GM23338 (cell line): ENCODE data around the gene UBAC2. TPM values are rescaled to one million over a fixed set of nuclear protein-coding genes. Genes with fewer than 3 reads are reported as not detected.

Experiments used
- ATAC-seq: fragments of 200-7000 bp; cut with Tn5 transposase; 3 replicates; pipeline ENCODE4 v1.9.1; 2020
- DNase-seq: peaks from one replicate; pipeline ENCODE4 v3.0.0-alpha.2; 2015; ENCODE audit warnings: low spot score
- H2AFZ ChIP-seq: fragments of 200-600 bp; sonication (generic); 2 replicates; pipeline ENCODE4 v1.8.0; 2016; ENCODE audit warnings: antibody characterized with exemption, mild to moderate bottlenecking, moderate library complexity
- H3F3A ChIP-seq: fragments of 200-600 bp; sonication (generic); replicated peaks from 2 replicates; pipeline ENCODE4 v1.8.0; 2017; ENCODE audit warnings: antibody characterized with exemption, mixed run types, low read depth
- H3K27ac ChIP-seq: fragments of 200-600 bp; sonication (generic); 2 replicates; pipeline ENCODE4 v1.6.1; 2016; ENCODE audit warnings: low read depth
- H3K27me3 ChIP-seq: fragments of 200-600 bp; sonication (generic); 2 replicates; pipeline ENCODE4 v1.8.0; 2016; ENCODE audit warnings: mild to moderate bottlenecking, mixed run types, moderate library complexity; ENCODE audit not compliant: insufficient read depth
- H3K36me3 ChIP-seq: fragments of 200-600 bp; sonication (generic); 2 replicates; pipeline ENCODE4 v1.8.0; 2016; ENCODE audit warnings: mild to moderate bottlenecking; ENCODE audit not compliant: insufficient read depth
- H3K4me1 ChIP-seq: fragments of 200-600 bp; sonication (generic); 2 replicates; pipeline ENCODE4 v1.8.0; 2016; ENCODE audit warnings: mild to moderate bottlenecking, moderate library complexity; ENCODE audit not compliant: insufficient read depth
- H3K4me2 ChIP-seq: fragments of 200-600 bp; sonication (generic); 2 replicates; pipeline ENCODE4 v1.7.1; 2017; ENCODE audit warnings: mixed run types
- H3K4me3 ChIP-seq: fragments of 200-600 bp; sonication (generic); 2 replicates; pipeline ENCODE4 v1.6.1; 2016; ENCODE audit warnings: mixed run types
- H3K79me2 ChIP-seq: fragments of 200-600 bp; sonication (generic); replicated peaks from 2 replicates; pipeline ENCODE4 v1.8.0; 2017; ENCODE audit warnings: mild to moderate bottlenecking; ENCODE audit not compliant: insufficient read depth
- H3K9me2 ChIP-seq: fragments of 200-600 bp; sonication (generic); 2 replicates; pipeline ENCODE4 v1.8.0; 2017; ENCODE audit not compliant: insufficient read depth
- H4K20me1 ChIP-seq: fragments of 200-600 bp; sonication (generic); replicated peaks from 2 replicates; pipeline ENCODE4 v1.8.0; 2017; ENCODE audit warnings: mild to moderate bottlenecking; ENCODE audit not compliant: insufficient read depth
- H3K27ac Mint-ChIP-seq: 2 replicates; pipeline ENCODE4 v1.8.0; 2020; ENCODE audit warnings: inconsistent platforms, mild to moderate bottlenecking, moderate library complexity, mixed read lengths
- H3K27me3 Mint-ChIP-seq: 3 replicates; pipeline ENCODE4 v1.8.0; 2022; ENCODE audit warnings: low read depth, mild to moderate bottlenecking, moderate library complexity, mixed read lengths, inconsistent platforms; ENCODE audit not compliant: insufficient read depth, poor library complexity
- H3K36me3 Mint-ChIP-seq: 3 replicates; pipeline ENCODE4 v1.8.0; 2021; ENCODE audit warnings: low read depth, mild to moderate bottlenecking, inconsistent platforms, moderate library complexity, mixed read lengths
- H3K4me1 Mint-ChIP-seq: 3 replicates; pipeline ENCODE4 v1.8.0; 2020; ENCODE audit warnings: mild to moderate bottlenecking, inconsistent platforms, mixed read lengths
- H3K4me3 Mint-ChIP-seq: 3 replicates; pipeline ENCODE4 v1.8.0; 2021; ENCODE audit warnings: moderate library complexity, mild to moderate bottlenecking, inconsistent platforms, mixed read lengths
- H3K9me3 Mint-ChIP-seq: 3 replicates; pipeline ENCODE4 v1.8.0; 2020; ENCODE audit warnings: moderate library complexity, mild to moderate bottlenecking, inconsistent platforms, mixed read lengths
- CREB1 ChIP-seq: fragments of 250-450 bp; sonication (Bioruptor Pico); IDR thresholded peaks from 2 replicates; pipeline ENCODE4 v1.5.0; 2020; ENCODE audit warnings: low read depth, mild to moderate bottlenecking, moderate library complexity
- ETS1 ChIP-seq: IDR thresholded peaks from 2 replicates; pipeline ENCODE4 v1.6.1; 2016; ENCODE audit warnings: antibody characterized with exemption
- EZH2 ChIP-seq: fragments of 200-600 bp; sonication (generic); IDR thresholded peaks from one replicate; pipeline ENCODE4 v1.8.0; 2017; ENCODE audit warnings: antibody characterized with exemption, mild to moderate bottlenecking, low read depth; ENCODE audit not compliant: unreplicated experiment
- EZH2phosphoT487 ChIP-seq: fragments of 200-600 bp; sonication (generic); IDR thresholded peaks from one replicate; pipeline ENCODE4 v1.8.1; 2018; ENCODE audit warnings: antibody characterized with exemption; ENCODE audit not compliant: unreplicated experiment
- JUNB ChIP-seq: IDR thresholded peaks from one replicate; pipeline ENCODE4 v1.6.1; 2016; ENCODE audit warnings: antibody characterized with exemption; ENCODE audit not compliant: unreplicated experiment
- NANOG ChIP-seq: IDR thresholded peaks from 2 replicates; pipeline ENCODE4 v1.6.1; 2016; ENCODE audit warnings: antibody characterized with exemption, borderline replicate concordance
- POLR2AphosphoS5 ChIP-seq: IDR thresholded peaks from 2 replicates; pipeline ENCODE4 v1.6.1; 2016; ENCODE audit warnings: antibody characterized with exemption, low read depth
- REST ChIP-seq: IDR thresholded peaks from one replicate; pipeline ENCODE4 v1.6.1; 2018; ENCODE audit warnings: antibody characterized with exemption; ENCODE audit not compliant: unreplicated experiment
- STAT1 ChIP-seq: IDR thresholded peaks from one replicate; pipeline ENCODE4 v1.6.1; 2016; ENCODE audit warnings: antibody characterized with exemption; ENCODE audit not compliant: unreplicated experiment
- ZNF114 ChIP-seq: fragments of 250-450 bp; sonication (Bioruptor Pico); IDR thresholded peaks from 2 replicates; pipeline ENCODE4 v1.5.0; 2020; ENCODE audit warnings: mild to moderate bottlenecking, moderate library complexity
- ZNF331 ChIP-seq: fragments of 250-450 bp; sonication (Bioruptor Pico); IDR thresholded peaks from 2 replicates; pipeline ENCODE4 v1.5.0; 2020; ENCODE audit warnings: low read depth, mild to moderate bottlenecking, moderate library complexity
- ZNF462 ChIP-seq: fragments of 250-450 bp; sonication (Bioruptor Pico); IDR thresholded peaks from 2 replicates; pipeline ENCODE4 v1.5.0; 2020; ENCODE audit warnings: mild to moderate bottlenecking, moderate library complexity
- polyA plus RNA-seq: library from polyadenylated mRNA; unstranded; fragments of >200 nt; fragmentation: Nextera tagmentation; extraction: Ambion mirVana; gene quantifications from 2 replicates; pipeline ENCODE4 v1.2.1, GENCODE V29; 2016
- total RNA-seq: library from RNA; depleted of rRNA; stranded (reverse); fragments of >200 nt; shearing (Covaris generic); gene quantifications from 2 replicates; pipeline ENCODE4 v1.2.3, GENCODE V29; 2014

UBAC2 gene
- total and polyA plus RNA-seq, 2 experiments from 2014 or later, result 37.9 to 76.9 TPM

DNA sequence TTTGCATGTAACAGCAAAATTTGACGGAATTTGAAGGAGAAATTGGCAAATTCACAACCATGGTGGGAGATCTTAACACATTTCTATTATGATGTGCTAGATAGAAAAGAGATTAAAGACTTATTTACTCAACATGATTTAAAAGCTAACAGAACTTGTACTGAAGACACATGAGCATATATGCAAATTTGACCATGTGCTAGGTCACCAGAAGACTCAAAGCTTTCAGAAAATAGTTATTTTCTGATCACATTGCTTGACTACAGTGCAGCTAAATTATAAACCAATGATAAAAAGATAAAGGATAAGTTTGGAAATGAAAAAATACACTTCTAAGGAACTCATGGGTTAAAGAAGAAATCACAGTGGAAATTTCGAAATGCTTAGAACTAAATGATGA lies 97.4 kb downstream of the UBAC2 start:
- peaks cover 8% of the 10 kb centered on the region; the same call in 1 of the 2 replicates for H4K20me1 ChIP-seq
- H3K27ac ChIP-seq, result no peak overlapping the region
- H3K27me3 Mint-ChIP-seq, result no peaks in the 10 kb centered on the region
- ATAC-seq (no peak), DNase-seq (no peak)
- H3K36me3 Mint-ChIP-seq, result no peaks in the 10 kb centered on the region
- no peak overlapping the region for H2AFZ ChIP-seq
- H3K4me3 Mint-ChIP-seq, result no peak overlapping the region
- no peak for TF ChIP-seq ZNF114 (CRISPR knock-in tag)
- no peak for TF ChIP-seq STAT1
- no peak for TF ChIP-seq POLR2AphosphoS5
- no peak for TF ChIP-seq ETS1
- TF ChIP-seq CREB1 (CRISPR knock-in tag), result no peak
- no peak for TF ChIP-seq EZH2
- no peak for TF ChIP-seq ZNF462 (CRISPR knock-in tag)
- TF ChIP-seq NANOG, result no peak
- TF ChIP-seq ZNF331, result no peak
- no peak for TF ChIP-seq JUNB
- no peak for TF ChIP-seq REST
- no peak for TF ChIP-seq EZH2phosphoT487
- no peaks in the 10 kb centered on the region for H3K4me1 ChIP-seq
- no peaks in the 10 kb centered on the region for H3K9me2 ChIP-seq
- H3K9me3 Mint-ChIP-seq, result no peaks in the 10 kb centered on the region
- H3K36me3 ChIP-seq, result no peaks in the 10 kb centered on the region
- 0 out of 2 replicates have a peak, but pooled peaks cover 3% of the 10 kb centered on the region for H3K79me2 ChIP-seq
- H3K27me3 ChIP-seq, result no peaks in the 10 kb centered on the region
- no peaks in the 10 kb centered on the region for H3F3A ChIP-seq
- H3K4me3 ChIP-seq, result no peak overlapping the region
- H3K4me1 Mint-ChIP-seq, result peaks cover 8% of the 10 kb centered on the region; the same call in 2 of the 3 replicates
- H3K4me2 ChIP-seq, result no peak overlapping the region
- H3K27ac Mint-ChIP-seq, result no peak overlapping the region
